Pancreas (tissue), 10 donors: ENCODE measurements around the gene PHYHIPL. TPM values are rescaled to one million over a fixed set of nuclear protein-coding genes. Genes with fewer than 3 reads are reported as not detected.

Experiments used
- ATAC-seq, 4 donors: fragments of 200-7000 bp; cut with Tn5 transposase; one replicate each; pipeline versions ENCODE4 v1.8.0 to v1.9.1; 2020; ENCODE audit warnings: mild to moderate bottlenecking in 4 of 4, moderate library complexity in 4 of 4
- DNase-seq, 6 donors: peaks; one replicate each; pipeline ENCODE4 v3.0.0-alpha.2; 2020
- FAIRE-seq: peaks from 2 replicates; lab custom pipeline; 2012; peaks lifted over from hg19 to GRCh38; lab: Jason Lieb, UNC
- H3K27ac ChIP-seq, 4 donors: fragments of 200-600 bp; sonication (generic); 1 replicate in 3 of 4; 2 replicates in 1 of 4; pipeline versions ENCODE4 v1.5.0 to v1.8.0; 2020
- H3K27me3 ChIP-seq, 4 donors: fragments of 200-600 bp; one replicate each; pipeline ENCODE4 v1.8.0; 2021
- H3K36me3 ChIP-seq, 3 donors: fragments of 200-600 bp; sonication (generic) in 1 of 3; one replicate each; pipeline versions ENCODE4 v1.5.0 to v1.8.0; 2020 to 2021
- H3K4me1 ChIP-seq, 3 donors: fragments of 200-600 bp; one replicate each; pipeline ENCODE4 v1.8.0; 2021
- H3K4me3 ChIP-seq, 4 donors: fragments of 200-600 bp; sonication (generic) in 2 of 4; one replicate each; pipeline versions ENCODE4 v1.5.0 to v1.8.0; 2020 to 2021
- H3K9me3 ChIP-seq, 4 donors: fragments of 200-600 bp; one replicate each; pipeline ENCODE4 v1.8.0; 2021
- WGBS, 2 donors: extraction: QIAGEN DNeasy Blood & Tissue Kit; methylation state at CpG; one replicate each; pipeline ENCODE4 v1.1.7; 2013; 5-methylcytosine and 5-hydroxymethylcytosine counted together
- intact Hi-C, 3 donors: fragments of 100-400 bp; cut with DNase I; formaldehyde crosslinking; loops; one replicate each; pipeline versions ENCODE4 v1.11.1 to v1.14.2; 2022
- polyA plus RNA-seq, 2 donors: library from polyadenylated mRNA; stranded (reverse); fragments of 200-250 nt; gene quantifications; one replicate each; pipeline ENCODE4 v1.2.3, GENCODE V29; 2013
- total RNA-seq, 6 donors: library from RNA; stranded (reverse); fragmentation: NEBNext Ultra II Directional in 4 of 6; extraction: Animal tissue kit (Norgen Biotek cat#: 25700) in 4 of 6; gene quantifications; one replicate each; pipeline versions ENCODE4 v1.2.1 to v1.2.4, GENCODE V29; 2021 to 2023
- TF ChIP-seq, protein P1 (sequence below), 4 donors: fragments of 200-600 bp; sonication (generic) in 3 of 4; IDR thresholded peaks; one replicate each; pipeline versions ENCODE4 v1.5.0 to v1.8.0; 2021; ENCODE audit warnings: antibody characterized with exemption in 4 of 4
- donor health status: healthy with polysubstance abuse.
- donor health status: DM: no; HTN: no; CAD: no; lungs with moderate emphysema.
- donor health status: DM: no; HTN: no; CAD: no.
- donor health status: control.
- donor health status: control.
- donor health status: Bipolar disorder and iron deficiency.
- donor health status: DM: yes; HTN: yes; CAD: no.
- donor health status: DM: no; HTN: no; CAD: no.
- donor health status: DM: no; HTN: no; CAD: no.
- donor health status: DM: yes; HTN: yes; CAD: no.

PHYHIPL gene
- total and polyA plus RNA-seq, 8 donors: 1.9 to 12.8 (median 5.4) TPM

DNA sequence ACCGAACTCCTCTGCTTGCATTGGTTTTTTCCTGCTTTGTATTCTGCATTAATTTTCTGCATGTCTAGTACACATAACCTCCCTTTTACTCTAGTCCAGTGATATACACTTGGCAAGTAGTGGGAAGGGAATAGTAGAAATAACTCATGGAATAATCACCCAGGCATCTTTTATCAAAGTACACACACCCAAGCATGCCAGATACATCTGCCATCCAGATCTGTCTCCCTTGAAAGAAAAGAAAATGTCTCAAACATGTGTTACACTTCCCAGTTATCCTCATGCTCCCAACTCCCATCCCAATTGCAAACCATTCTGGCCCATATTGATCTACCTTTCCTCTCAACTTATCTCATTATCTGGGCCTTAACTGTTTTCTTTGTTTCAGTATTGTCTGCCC, 79.0 kb downstream of the PHYHIPL start:
- Histone ChIP-seq H3K4me1 (no peaks in the 10 kb centered on the region), H3K4me3 (no peak overlapping the region), H3K9me3 (no peaks in the 10 kb centered on the region), H3K36me3 (no peaks in the 10 kb centered on the region), H3K27ac (no peak overlapping the region), H3K27me3 (no peaks in the 10 kb centered on the region)
- FAIRE-seq (no peak), DNase-seq (no peak), ATAC-seq (no peak)
- TF ChIP-seq, protein P1, sequence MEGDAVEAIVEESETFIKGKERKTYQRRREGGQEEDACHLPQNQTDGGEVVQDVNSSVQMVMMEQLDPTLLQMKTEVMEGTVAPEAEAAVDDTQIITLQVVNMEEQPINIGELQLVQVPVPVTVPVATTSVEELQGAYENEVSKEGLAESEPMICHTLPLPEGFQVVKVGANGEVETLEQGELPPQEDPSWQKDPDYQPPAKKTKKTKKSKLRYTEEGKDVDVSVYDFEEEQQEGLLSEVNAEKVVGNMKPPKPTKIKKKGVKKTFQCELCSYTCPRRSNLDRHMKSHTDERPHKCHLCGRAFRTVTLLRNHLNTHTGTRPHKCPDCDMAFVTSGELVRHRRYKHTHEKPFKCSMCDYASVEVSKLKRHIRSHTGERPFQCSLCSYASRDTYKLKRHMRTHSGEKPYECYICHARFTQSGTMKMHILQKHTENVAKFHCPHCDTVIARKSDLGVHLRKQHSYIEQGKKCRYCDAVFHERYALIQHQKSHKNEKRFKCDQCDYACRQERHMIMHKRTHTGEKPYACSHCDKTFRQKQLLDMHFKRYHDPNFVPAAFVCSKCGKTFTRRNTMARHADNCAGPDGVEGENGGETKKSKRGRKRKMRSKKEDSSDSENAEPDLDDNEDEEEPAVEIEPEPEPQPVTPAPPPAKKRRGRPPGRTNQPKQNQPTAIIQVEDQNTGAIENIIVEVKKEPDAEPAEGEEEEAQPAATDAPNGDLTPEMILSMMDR (IDR thresholded peaks at IDR 0.05): no peak
- intact Hi-C loops: no loop called here
- 97% methylated on average over 1 of the region's 1 CpG for WGBS, 2 donors

DNA sequence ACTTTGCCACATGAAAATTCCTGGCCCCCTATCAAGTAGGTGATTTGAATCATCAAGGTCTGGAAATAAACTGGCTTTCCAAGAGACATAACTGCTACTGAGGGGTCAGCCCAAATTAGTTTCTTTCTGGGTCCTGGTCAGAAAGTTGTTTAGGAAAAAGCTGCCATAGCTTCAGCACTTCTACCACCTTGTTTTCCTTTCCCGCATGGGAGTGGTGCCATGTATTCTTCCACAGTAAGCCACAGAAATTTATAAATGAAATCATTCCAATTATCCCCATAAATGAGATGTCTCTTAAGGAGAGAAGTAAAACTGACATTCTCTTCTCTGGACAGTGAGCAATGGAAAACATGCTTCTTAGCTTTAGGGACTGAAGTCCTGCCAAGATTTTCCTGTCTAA, 80.8 kb downstream of the PHYHIPL start:
- no peak for FAIRE-seq
- Histone ChIP-seq H3K27me3 (no peaks in the 10 kb centered on the region), H3K36me3 (no peaks in the 10 kb centered on the region), H3K4me3 (no peak overlapping the region), H3K4me1 (no peaks in the 10 kb centered on the region), H3K27ac (no peak overlapping the region), H3K9me3 (no peaks in the 10 kb centered on the region)
- no peak for ATAC-seq
- DNase-seq: no peak
- TF ChIP-seq, protein P1 (IDR thresholded peaks at IDR 0.05): no peak
- 91 to 100% methylated on average over 1 of the region's 1 CpG for WGBS, 2 donors
- intact Hi-C loops: no loop called here

DNA sequence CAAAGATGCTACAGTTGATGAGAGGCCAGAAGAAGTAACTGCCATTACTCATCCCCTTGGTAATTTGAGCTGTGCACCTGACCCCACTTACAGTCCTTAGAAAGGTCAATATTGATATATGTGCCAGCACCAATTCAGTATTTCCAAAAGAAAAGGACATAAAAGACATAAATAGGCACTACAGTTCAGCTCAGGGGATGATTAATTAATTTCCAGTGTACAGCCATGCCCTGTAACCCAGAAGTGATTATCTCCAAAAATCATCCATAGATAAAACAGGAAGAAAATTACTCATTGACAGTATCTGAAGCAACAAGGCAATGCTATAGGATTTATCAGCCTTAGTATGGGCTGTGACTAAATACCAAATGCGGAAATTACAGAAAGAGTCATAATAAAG, 82.4 kb downstream of the PHYHIPL start:
- intact Hi-C loops: no loop called here
- no peaks in the 10 kb centered on the region for H3K4me1 ChIP-seq
- DNase-seq (no peak), ATAC-seq (no peak), FAIRE-seq (no peak)
- no peaks in the 10 kb centered on the region for H3K27me3 ChIP-seq
- TF ChIP-seq, protein P1 (IDR thresholded peaks at IDR 0.05): no peak
- H3K27ac ChIP-seq: no peak overlapping the region
- no peaks in the 10 kb centered on the region for H3K36me3 ChIP-seq
- no peak overlapping the region for H3K4me3 ChIP-seq
- no peaks in the 10 kb centered on the region for H3K9me3 ChIP-seq
- WGBS, 2 donors: 95 to 98% methylated on average over 1 of the region's 1 CpG

DNA sequence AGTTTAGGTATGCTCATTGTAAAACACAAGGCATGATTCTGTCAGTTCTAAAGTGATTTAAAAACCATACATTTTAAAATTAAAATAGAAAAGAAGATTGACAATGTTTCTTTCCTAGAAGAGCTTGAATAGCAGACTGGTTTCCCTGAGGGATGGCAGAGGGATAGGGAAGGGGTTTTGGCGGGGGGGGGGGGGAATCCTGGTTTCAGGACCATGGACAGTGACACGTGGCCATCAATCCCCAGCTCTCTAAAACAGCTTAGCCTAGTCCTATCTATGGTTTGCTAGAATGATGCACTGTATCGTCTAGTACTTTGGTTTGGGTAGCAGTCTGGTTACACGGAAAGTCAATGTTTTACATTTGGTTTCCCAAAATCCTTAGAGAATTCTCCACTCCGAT, 88.7 kb downstream of the PHYHIPL start:
- TF ChIP-seq, protein P1 (IDR thresholded peaks at IDR 0.05): no peak
- Histone ChIP-seq H3K27ac (no peak overlapping the region), H3K4me1 (no peaks in the 10 kb centered on the region), H3K4me3 (no peak overlapping the region), H3K9me3 (no peaks in the 10 kb centered on the region), H3K36me3 (no peaks in the 10 kb centered on the region), H3K27me3 (no peaks in the 10 kb centered on the region)
- intact Hi-C loops: no loop called here
- no peak for DNase-seq
- FAIRE-seq: no peak
- WGBS, 2 donors: 61 to 69% methylated on average over 4 to 5 of the region's 5 CpGs
- no peak for ATAC-seq

DNA sequence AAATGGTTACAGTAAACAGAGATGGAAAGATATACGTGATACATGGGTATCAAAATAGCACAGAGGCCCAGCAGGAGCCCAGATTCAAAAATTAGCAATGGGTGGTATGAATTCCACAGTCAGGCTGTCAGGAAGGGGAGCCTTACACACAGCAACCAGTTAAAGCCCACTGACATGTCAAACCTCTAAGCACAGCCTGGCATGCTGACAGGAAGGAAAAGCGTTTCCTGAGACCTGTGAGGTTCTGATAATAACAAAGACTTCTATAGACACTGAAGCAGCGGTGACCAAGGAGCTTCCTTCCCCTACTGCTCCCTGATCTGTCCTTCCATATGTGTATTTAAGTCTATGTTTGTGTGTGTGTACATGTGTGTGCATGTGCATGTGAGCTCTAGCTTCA, 89.9 kb downstream of the PHYHIPL start:
- H3K27me3 ChIP-seq: no peaks in the 10 kb centered on the region
- no peaks in the 10 kb centered on the region for H3K36me3 ChIP-seq
- intact Hi-C loops: no loop called here
- 77 to 86% methylated on average over 3 of the region's 3 CpGs for WGBS, 2 donors
- H3K4me1 ChIP-seq: no peaks in the 10 kb centered on the region
- ATAC-seq (no peak), DNase-seq (no peak), FAIRE-seq (no peak)
- H3K27ac ChIP-seq: no peak overlapping the region
- no peak overlapping the region for H3K4me3 ChIP-seq
- H3K9me3 ChIP-seq: no peaks in the 10 kb centered on the region
- TF ChIP-seq, protein P1 (IDR thresholded peaks at IDR 0.05): no peak
